MCF 10A (cell line): ENCODE results near the gene TMEM266. TPM values are rescaled to one million over a fixed set of nuclear protein-coding genes. Genes with fewer than 3 reads are reported as not detected.

Experiments
- BruUV-seq: library from RNA; stranded (reverse); fragments of 400-500 nt; replicated peaks from 2 replicates; lab custom pipeline; 2021; lab: Mats Ljungman, UMichigan
- CTCF ChIA-PET: fragments of 300-600 bp; sonication (Branson Sonifier 250); formaldehyde crosslinking; extraction: SDS; loops from one replicate; lab custom pipeline; 2021; ENCODE audit warnings: antibody characterized with exemption, inconsistent platforms; lab: Yijun Ruan, JAX
- POLR2A ChIA-PET: fragments of 300-600, 350-650 bp; sonication (Branson Sonifier 250); formaldehyde crosslinking; extraction: SDS; loops from one replicate; lab custom pipeline; 2020; ENCODE audit warnings: antibody characterized with exemption, inconsistent platforms; lab: Yijun Ruan, JAX
- DNase-seq: peaks from one replicate; pipeline ENCODE4 v3.0.0-alpha.2; 2018; ENCODE audit not compliant: unreplicated experiment
- H3K27ac Mint-ChIP-seq: one replicate; pipeline ENCODE4 v1.8.0; 2022; ENCODE audit warnings: mild to moderate bottlenecking, low read depth, mixed read lengths; ENCODE audit not compliant: unreplicated experiment
- H3K27me3 Mint-ChIP-seq: one replicate; pipeline ENCODE4 v1.8.0; 2022; ENCODE audit warnings: mixed read lengths; ENCODE audit not compliant: insufficient read depth, unreplicated experiment
- H3K36me3 Mint-ChIP-seq: one replicate; pipeline ENCODE4 v1.8.0; 2022; ENCODE audit warnings: mild to moderate bottlenecking, moderate library complexity, mixed read lengths; ENCODE audit not compliant: insufficient read depth, unreplicated experiment
- H3K4me1 Mint-ChIP-seq: one replicate; pipeline ENCODE4 v1.8.0; 2022; ENCODE audit warnings: mixed read lengths; ENCODE audit not compliant: insufficient read depth, unreplicated experiment
- H3K4me3 Mint-ChIP-seq: one replicate; pipeline ENCODE4 v1.8.0; 2022; ENCODE audit warnings: mild to moderate bottlenecking, moderate library complexity, mixed read lengths; ENCODE audit not compliant: unreplicated experiment
- H3K9me3 Mint-ChIP-seq: one replicate; pipeline ENCODE4 v1.8.0; 2022; ENCODE audit warnings: mixed read lengths; ENCODE audit not compliant: unreplicated experiment
- CTCF ChIP-seq: fragments of 200-600 bp; IDR thresholded peaks from one replicate; pipeline ENCODE4 v1.8.0; 2022; ENCODE audit warnings: antibody characterized with exemption, mild to moderate bottlenecking; ENCODE audit not compliant: unreplicated experiment
- intact Hi-C: fragments of 100-400 bp; cut with micrococcal nuclease; formaldehyde crosslinking; loops from 2 replicates; pipeline ENCODE4 v1.14.1; 2022
- total RNA-seq: library from RNA; stranded (reverse); gene quantifications from 2 replicates; pipeline ENCODE4 v1.2.3, GENCODE V29; 2022

The TMEM266 gene
- total RNA-seq, 1 experiment from 2014 or later: not detected

GRCh38 chr15:76253691-76254473 is 194.1 kb downstream of the TMEM266 start:
- Mint-ChIP-seq H3K36me3 (peaks cover 32% of the 10 kb centered on the region), H3K4me3 (no peak overlapping the region), H3K4me1 (no peaks in the 10 kb centered on the region), H3K27me3 (no peaks in the 10 kb centered on the region), H3K27ac (no peak overlapping the region), H3K9me3 (no peaks in the 10 kb centered on the region)
- intact Hi-C loops: no loop called here
- no peak for TF ChIP-seq CTCF
- no peak for DNase-seq
- CTCF ChIA-PET: interaction anchor here (0.9 kb wide), 1 partner anchor 14 kb away, joined by 4 read pairs; no protein-coding TSS in a partner anchor
- BruUV-seq: no TSS peak
- POLR2A ChIA-PET: interaction anchor here (0.8 kb wide), 1 partner anchor 10 kb away, joined by 3 read pairs; no protein-coding TSS in a partner anchor

Other genes with a start within 250 kb of the TMEM266 start
- gene UBE2Q2, start 216.5 kb upstream of the TMEM266 start, total RNA-seq: 28.3 and 36.4 TPM in 2 replicates
- 49.2 and 70.7 TPM in 2 replicates for gene FBXO22, start 156.1 kb upstream of the TMEM266 start, total RNA-seq
- not detected in 2 replicates for gene NRG4, start 47.6 kb upstream of the TMEM266 start, total RNA-seq